Activated CD4-positive, alpha-beta T cell treated with anti-CD3 and anti-CD28 coated beads, Interleukin-2, amount 50 U/mL, for 4 hours (primary cell): Measurements from ENCODE around the gene SHLD1.
"Not testable (repeated sequence)": the region's sequence is repeated elsewhere in the genome, so short reads cannot be mapped to it uniquely, and the experiment has no call there.

Experiments used
- DNase-seq, 2 experiments: peaks; one replicate each; pipeline ENCODE4 v3.0.0-alpha.2; 2020

Gene SHLD1

GRCh38 chr20:5781798-5782750, 31.9 kb downstream of the SHLD1 start:
- DNase-seq: no peak

- no peak for DNase-seq
Measured at GRCh38 chr20:5784735-5785134, 34.5 kb downstream of the SHLD1 start.

GRCh38 chr20:5785146-5785545, 34.9 kb downstream of the SHLD1 start:
- no peak for DNase-seq

GRCh38 chr20:5786930-5787795, 37.0 kb downstream of the SHLD1 start:
- DNase-seq: no peak

- DNase-seq: no peak
Measured at GRCh38 chr20:5787796-5788165, 37.6 kb downstream of the SHLD1 start.

- peak; percentile 69 to 73 for DNase-seq
Measured at GRCh38 chr20:5788385-5788895, 38.2 kb downstream of the SHLD1 start.

- no peak for DNase-seq
Measured at GRCh38 chr20:5789827-5790226, 39.6 kb downstream of the SHLD1 start.

- DNase-seq: no peak
Measured at GRCh38 chr20:5793916-5794315, 43.7 kb downstream of the SHLD1 start.

GRCh38 chr20:5796331-5797040, 46.3 kb downstream of the SHLD1 start:
- DNase-seq: no peak

- no peak for DNase-seq
Measured at GRCh38 chr20:5797165-5797564, 47.0 kb downstream of the SHLD1 start.

GRCh38 chr20:5797843-5798462, 47.8 kb downstream of the SHLD1 start:
- no peak for DNase-seq

GRCh38 chr20:5803754-5804303, 53.6 kb downstream of the SHLD1 start:
- not testable (repeated sequence) for DNase-seq

- no peak for DNase-seq
Measured at GRCh38 chr20:5806457-5807263, 56.5 kb downstream of the SHLD1 start.

- no peak for DNase-seq
Measured at GRCh38 chr20:5807431-5807830, 57.2 kb downstream of the SHLD1 start.

GRCh38 chr20:5808901-5809300, 58.7 kb downstream of the SHLD1 start:
- DNase-seq: no peak

GRCh38 chr20:5809495-5809894, 59.3 kb downstream of the SHLD1 start:
- DNase-seq: no peak

GRCh38 chr20:5810800-5811422, 60.7 kb downstream of the SHLD1 start:
- no peak for DNase-seq

- no peak for DNase-seq
Measured at GRCh38 chr20:5811746-5812145, 61.5 kb downstream of the SHLD1 start.

- DNase-seq: no peak
Measured at GRCh38 chr20:5818346-5818681, 68.1 kb downstream of the SHLD1 start.

GRCh38 chr20:5820738-5821137, 70.5 kb downstream of the SHLD1 start:
- DNase-seq: no peak
